ENCODE data around the gene PPP1R15B.

The PPP1R15B gene

DNA sequence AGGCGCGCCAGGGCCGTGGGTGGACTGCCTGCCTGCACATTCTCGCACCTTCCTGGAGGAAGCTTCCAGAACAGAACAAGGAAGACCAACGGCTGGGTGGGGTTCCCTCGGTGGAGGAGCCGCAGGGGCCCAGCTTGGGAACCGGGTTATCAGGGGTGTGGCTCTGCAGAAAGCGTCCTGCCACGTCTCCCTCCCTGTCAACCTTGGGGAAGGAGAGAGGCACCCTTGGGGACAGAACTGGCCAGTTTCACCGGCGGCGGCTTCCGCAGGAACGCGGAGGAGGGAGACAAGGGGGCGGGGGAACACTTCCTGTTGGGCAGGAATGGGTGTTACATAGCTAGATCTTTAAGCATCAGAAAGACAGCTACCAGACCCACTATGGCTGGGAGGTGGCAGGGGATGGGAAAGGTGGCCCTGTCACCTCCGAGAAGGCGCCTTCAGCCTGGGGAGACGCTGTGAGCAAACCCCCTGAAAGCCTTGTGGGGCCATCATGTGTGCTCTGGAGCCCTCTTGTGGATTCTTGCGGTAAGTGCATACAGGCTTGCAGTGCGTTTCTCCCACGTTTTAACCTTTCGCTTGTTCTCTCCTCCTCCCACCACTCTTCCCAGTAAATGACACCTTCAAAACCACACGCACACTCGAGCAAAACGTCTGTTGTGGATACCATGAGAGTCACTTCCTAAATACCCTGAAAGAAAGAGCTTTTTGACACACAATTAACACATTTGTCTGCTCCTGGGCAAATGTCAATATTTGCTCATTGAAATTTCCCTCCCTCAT, 48.1 kb downstream of the PPP1R15B start:
- peak overlapping the region; percentile 50 for H3K4me3 ChIP-seq (ENCODE audit: low read length)
- DNase-seq (ENCODE audit: low read depth): no peak
- TF ChIP-seq, protein P1, sequence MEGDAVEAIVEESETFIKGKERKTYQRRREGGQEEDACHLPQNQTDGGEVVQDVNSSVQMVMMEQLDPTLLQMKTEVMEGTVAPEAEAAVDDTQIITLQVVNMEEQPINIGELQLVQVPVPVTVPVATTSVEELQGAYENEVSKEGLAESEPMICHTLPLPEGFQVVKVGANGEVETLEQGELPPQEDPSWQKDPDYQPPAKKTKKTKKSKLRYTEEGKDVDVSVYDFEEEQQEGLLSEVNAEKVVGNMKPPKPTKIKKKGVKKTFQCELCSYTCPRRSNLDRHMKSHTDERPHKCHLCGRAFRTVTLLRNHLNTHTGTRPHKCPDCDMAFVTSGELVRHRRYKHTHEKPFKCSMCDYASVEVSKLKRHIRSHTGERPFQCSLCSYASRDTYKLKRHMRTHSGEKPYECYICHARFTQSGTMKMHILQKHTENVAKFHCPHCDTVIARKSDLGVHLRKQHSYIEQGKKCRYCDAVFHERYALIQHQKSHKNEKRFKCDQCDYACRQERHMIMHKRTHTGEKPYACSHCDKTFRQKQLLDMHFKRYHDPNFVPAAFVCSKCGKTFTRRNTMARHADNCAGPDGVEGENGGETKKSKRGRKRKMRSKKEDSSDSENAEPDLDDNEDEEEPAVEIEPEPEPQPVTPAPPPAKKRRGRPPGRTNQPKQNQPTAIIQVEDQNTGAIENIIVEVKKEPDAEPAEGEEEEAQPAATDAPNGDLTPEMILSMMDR (conservative IDR thresholded peaks at IDR 0.05; ENCODE audit: low read depth, low read length): peak; percentile 96

- H3K4me3 ChIP-seq (ENCODE audit: low read length): peak overlapping the region; percentile 50
- TF ChIP-seq, protein P1 (conservative IDR thresholded peaks at IDR 0.05; ENCODE audit: low read depth, low read length): no peak
- no peak for DNase-seq (ENCODE audit: low read depth)
Observed at GRCh38 chr1:204362984-204363334, 48.7 kb downstream of the PPP1R15B start.

GRCh38 chr1:204361781-204362180, 49.8 kb downstream of the PPP1R15B start:
- TF ChIP-seq, protein P1 (conservative IDR thresholded peaks at IDR 0.05; ENCODE audit: low read depth, low read length): no peak
- no peak overlapping the region for H3K4me3 ChIP-seq (ENCODE audit: low read length)
- DNase-seq (ENCODE audit: low read depth): no peak

GRCh38 chr1:204361341-204361771, 50.3 kb downstream of the PPP1R15B start:
- no peak for DNase-seq (ENCODE audit: low read depth)
- H3K4me3 ChIP-seq (ENCODE audit: low read length): no peak overlapping the region
- TF ChIP-seq, protein P1 (conservative IDR thresholded peaks at IDR 0.05; ENCODE audit: low read depth, low read length): no peak

DNA sequence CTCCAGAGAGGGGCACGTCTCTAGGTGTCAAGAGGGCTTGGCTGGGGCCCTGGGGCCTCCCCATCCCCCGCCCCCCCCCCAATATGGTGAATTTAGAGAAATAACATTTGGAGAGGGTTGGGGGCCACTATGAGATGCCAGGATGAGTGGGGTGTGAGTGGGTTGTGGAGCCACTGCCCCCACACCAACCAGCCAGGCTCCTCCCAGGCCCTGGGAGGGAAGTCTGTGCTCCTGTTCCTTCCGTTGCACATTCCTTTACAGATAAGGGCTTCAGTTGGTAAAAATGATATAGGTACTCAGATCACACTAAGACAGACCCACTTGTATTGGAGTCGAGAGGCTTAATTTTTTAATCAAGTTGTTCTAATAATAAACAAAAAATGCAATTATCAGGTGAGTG, 51.3 kb downstream of the PPP1R15B start:
- DNase-seq (ENCODE audit: low read depth): no peak
- no peak overlapping the region for H3K4me3 ChIP-seq (ENCODE audit: low read length)
- TF ChIP-seq, protein P1 (conservative IDR thresholded peaks at IDR 0.05; ENCODE audit: low read depth, low read length): no peak

DNA sequence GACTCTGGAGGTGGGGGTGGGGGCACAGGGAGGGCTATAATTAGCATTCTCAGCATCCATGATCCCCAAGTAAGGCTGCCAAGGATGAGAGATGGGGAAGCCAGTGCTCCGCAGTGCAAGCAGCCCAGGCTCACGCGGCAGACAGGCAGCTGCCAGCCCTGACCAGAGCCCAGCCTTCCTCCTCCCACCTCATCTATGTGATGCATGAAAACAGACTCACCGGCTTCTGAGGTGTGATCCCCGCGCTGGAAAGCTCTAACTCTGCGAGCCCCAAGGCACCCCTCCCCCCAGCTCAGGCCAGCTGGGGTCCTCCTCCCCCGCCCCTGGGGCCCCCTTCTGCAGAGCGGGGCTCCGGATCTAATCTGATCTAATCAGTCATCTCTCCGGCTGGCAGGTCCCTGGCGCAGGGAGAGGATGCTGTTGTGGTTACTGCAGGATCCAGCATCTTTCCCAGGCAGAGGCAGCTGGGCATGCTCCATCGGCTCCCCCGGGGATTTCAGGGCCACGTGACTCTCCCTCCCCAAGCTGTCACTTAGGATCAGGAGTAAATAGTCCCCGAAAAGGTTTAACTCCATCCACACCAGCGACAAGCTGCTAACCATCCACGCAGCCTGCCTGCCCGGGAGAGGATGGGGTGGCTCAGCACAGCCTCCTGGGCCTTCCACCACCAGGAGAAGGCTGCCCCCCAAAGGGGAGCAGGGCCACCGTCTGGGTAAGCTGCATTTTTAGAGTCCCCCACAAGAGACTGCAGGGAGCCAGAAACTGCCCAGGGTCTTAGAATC, 52.0 kb downstream of the PPP1R15B start, which contains the start of gene PLEKHA6:
PLEKHA6 (minus strand) TSS at position 456 of the 782 bp plus-strand sequence. CDS start 86,202 bp downstream, outside the sequence.
- TF ChIP-seq, protein P1 (conservative IDR thresholded peaks at IDR 0.05; ENCODE audit: low read depth, low read length): peak; percentile 55
- peak within 1 kb of the TSS; percentile 14 for H3K4me3 ChIP-seq (ENCODE audit: low read length)
- no peak for DNase-seq (ENCODE audit: low read depth)
